HepG2 (cell line): ENCODE results near the gene ATP8A2.

Experiments used
- CEBPB ChIP-seq: IDR thresholded peaks from 2 replicates; pipeline ENCODE4 v1.6.1; 2011; ENCODE audit warnings: low read depth, low read length, improper control_type of control experiment, borderline replicate concordance
- JUNB ChIP-seq: sonication (generic); formaldehyde crosslinking; IDR thresholded peaks from 2 replicates; pipeline ENCODE4 v1.8.0; 2022; ENCODE audit warnings: missing genetic modification reagents, mild to moderate bottlenecking, borderline replicate concordance
- KDM6A ChIP-seq: IDR thresholded peaks from 2 replicates; pipeline ENCODE4 v1.6.1; 2016; ENCODE audit warnings: low read depth
- KLF15 ChIP-seq: sonication (generic); formaldehyde crosslinking; IDR thresholded peaks from 2 replicates; pipeline ENCODE4 v1.8.1; 2023; ENCODE audit warnings: borderline replicate concordance, mild to moderate bottlenecking, inconsistent platforms, missing genetic modification reagents, mixed read lengths
- MED8 ChIP-seq: sonication (generic); formaldehyde crosslinking; IDR thresholded peaks from 2 replicates; pipeline ENCODE4 v1.8.1; 2023; ENCODE audit warnings: mild to moderate bottlenecking, missing genetic modification reagents; ENCODE audit not compliant: insufficient replicate concordance
- NR1H2 ChIP-seq: sonication (generic); formaldehyde crosslinking; IDR thresholded peaks from 2 replicates; pipeline ENCODE4 v1.8.1; 2022; ENCODE audit warnings: low read depth, missing genetic modification reagents, borderline replicate concordance
- TCF12 ChIP-seq, 2 experiments: fragments of 450-650 bp in 1 of 2; sonication (generic) in 1 of 2; formaldehyde crosslinking in 1 of 2; IDR thresholded peaks; 2 replicates each; pipeline versions ENCODE4 v1.6.1 to v1.8.0; 2017 to 2022; ENCODE audit warnings: antibody characterized with exemption in 1 of 2, mild to moderate bottlenecking in 1 of 2, missing genetic modification reagents in 1 of 2, moderate library complexity in 1 of 2
- ZFP36 ChIP-seq: fragments of 150-350 bp; IDR thresholded peaks from 2 replicates; pipeline ENCODE4 v1.6.1; 2018; ENCODE audit warnings: borderline replicate concordance, low read length, low read depth; ENCODE audit not compliant: partially characterized antibody
- ZNF121 ChIP-seq: sonication (generic); formaldehyde crosslinking; IDR thresholded peaks from 2 replicates; pipeline ENCODE4 v1.5.0; 2020; ENCODE audit warnings: mild to moderate bottlenecking, missing genetic modification reagents
- ZNF430 ChIP-seq: sonication (generic); formaldehyde crosslinking; IDR thresholded peaks from 2 replicates; pipeline ENCODE4 v1.9.0; 2021; ENCODE audit warnings: mild to moderate bottlenecking, missing genetic modification reagents
- ZNF780A ChIP-seq: sonication (generic); formaldehyde crosslinking; IDR thresholded peaks from 2 replicates; pipeline ENCODE4 v1.8.0; 2022; ENCODE audit warnings: mild to moderate bottlenecking, missing genetic modification reagents, moderate library complexity
- TF ChIP-seq, protein P1 (sequence below): sonication (generic); formaldehyde crosslinking; IDR thresholded peaks from 2 replicates; pipeline ENCODE4 v1.4.0; 2020; ENCODE audit warnings: missing genetic modification reagents, borderline replicate concordance

DNA sequence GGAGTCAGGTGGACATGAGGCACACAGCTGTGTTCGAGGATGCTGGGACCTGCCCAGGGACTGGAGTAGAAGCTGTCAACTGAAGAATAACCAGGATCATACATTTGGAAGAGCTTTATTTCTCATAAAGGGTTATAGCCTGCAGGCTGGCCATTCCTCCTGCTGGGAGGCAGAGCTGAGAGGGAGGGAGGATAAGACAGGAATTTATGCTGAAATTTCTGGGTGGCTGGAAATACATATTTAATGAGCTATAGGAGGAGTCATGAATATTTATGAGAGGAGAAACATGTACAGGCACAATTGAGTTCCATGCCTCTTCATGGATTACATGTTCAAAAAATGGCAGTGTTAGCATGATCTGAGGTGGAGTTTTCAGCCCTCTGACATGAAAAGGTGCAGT, 528.2 kb downstream of the ATP8A2 start:
- TF ChIP-seq ZNF780A (CRISPR knock-in tag), result no peak
- no peak for TF ChIP-seq MED8 (CRISPR knock-in tag)
- TF ChIP-seq JUNB (CRISPR knock-in tag), result no peak
- no peak for TF ChIP-seq TCF12 (IDR thresholded peaks at IDR 0.05)
- TF ChIP-seq TCF12 (CRISPR knock-in tag; IDR thresholded peaks at IDR 0.05), result no peak
- TF ChIP-seq CEBPB, result no peak
- TF ChIP-seq NR1H2, result no peak
- no peak for TF ChIP-seq KDM6A (CRISPR knock-in tag)
- TF ChIP-seq KLF15 (CRISPR knock-in tag), result no peak
- TF ChIP-seq, protein P1, sequence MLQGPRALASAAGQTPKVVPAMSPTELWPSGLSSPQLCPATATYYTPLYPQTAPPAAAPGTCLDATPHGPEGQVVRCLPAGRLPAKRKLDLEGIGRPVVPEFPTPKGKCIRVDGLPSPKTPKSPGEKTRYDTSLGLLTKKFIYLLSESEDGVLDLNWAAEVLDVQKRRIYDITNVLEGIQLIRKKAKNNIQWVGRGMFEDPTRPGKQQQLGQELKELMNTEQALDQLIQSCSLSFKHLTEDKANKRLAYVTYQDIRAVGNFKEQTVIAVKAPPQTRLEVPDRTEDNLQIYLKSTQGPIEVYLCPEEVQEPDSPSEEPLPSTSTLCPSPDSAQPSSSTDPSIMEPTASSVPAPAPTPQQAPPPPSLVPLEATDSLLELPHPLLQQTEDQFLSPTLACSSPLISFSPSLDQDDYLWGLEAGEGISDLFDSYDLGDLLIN (CRISPR knock-in tag), result no peak
- no peak for TF ChIP-seq ZFP36
- no peak for TF ChIP-seq ZNF121 (CRISPR knock-in tag)
- TF ChIP-seq ZNF430 (CRISPR knock-in tag), result no peak
